ENCODE results near the gene SH3GL3. TPM values are rescaled to one million over a fixed set of nuclear protein-coding genes. Genes with fewer than 3 reads are reported as not detected.

SH3GL3 gene
- total RNA-seq, 2 experiments from 2014 or later, result not detected

DNA sequence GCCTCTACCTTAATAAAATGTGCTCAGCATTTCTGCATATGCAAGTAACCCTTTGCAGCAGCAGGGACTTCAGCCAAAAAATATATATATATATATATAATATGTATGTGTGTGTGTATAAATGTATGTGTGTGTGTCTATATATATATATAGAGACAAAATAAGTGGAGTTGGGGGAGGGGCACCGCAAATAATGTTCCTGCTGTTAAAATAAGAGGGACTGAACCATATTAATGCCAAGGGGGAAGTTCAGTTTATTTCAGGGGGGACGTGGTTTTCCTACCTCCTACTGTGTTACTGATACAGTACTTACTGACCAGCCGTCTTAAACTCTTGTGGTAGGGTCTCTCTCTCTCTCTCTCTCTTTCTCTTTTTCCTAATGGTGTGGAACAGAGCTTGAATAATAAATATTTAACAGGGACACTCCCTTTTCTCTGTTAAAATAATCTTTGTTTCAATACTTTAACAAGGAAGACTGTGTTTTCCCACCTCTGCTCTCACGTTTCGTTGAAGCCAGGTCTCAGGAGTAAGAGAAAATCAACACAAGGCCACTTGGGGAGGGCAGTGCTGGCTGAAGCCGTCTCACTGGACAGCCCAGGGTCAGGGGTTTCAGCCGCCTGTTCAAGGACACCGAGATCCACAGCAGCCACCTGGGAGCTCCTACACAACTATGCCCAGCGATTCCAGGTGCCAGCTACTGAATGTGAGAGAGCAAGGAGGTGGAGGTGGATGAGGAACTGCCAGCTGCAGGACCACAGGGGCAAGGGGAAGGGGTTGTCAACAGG is 164.0 kb downstream of the SH3GL3 start:
- no peak overlapping the region for H3K4me3 Mint-ChIP-seq
- H3K27ac Mint-ChIP-seq, result no peak overlapping the region

GRCh38 chr15:83612226-83612625 is 165.1 kb downstream of the SH3GL3 start:
- H3K4me1 Mint-ChIP-seq (ENCODE audit: low read depth), result no peaks in the 10 kb centered on the region
- H3K27ac Mint-ChIP-seq, result no peak overlapping the region
- no peak overlapping the region for H3K4me3 Mint-ChIP-seq
- ATAC-seq, result no peak
- no peaks in the 10 kb centered on the region for H3K9me3 Mint-ChIP-seq (ENCODE audit: insufficient read depth)
- H3K27me3 Mint-ChIP-seq (ENCODE audit: low read depth), result no peaks in the 10 kb centered on the region
- ChIA-PET POLR2A (no interaction called here), CTCF (no interaction called here)
- no peaks in the 10 kb centered on the region for H3K36me3 Mint-ChIP-seq (ENCODE audit: low read depth)
- DNase-seq, result no peak

More for the DNA sequence above, 164.0 kb downstream of the SH3GL3 start:
- Mint-ChIP-seq H3K4me1 (ENCODE audit: low read depth) (no peaks in the 10 kb centered on the region), H3K9me3 (ENCODE audit: insufficient read depth) (no peaks in the 10 kb centered on the region), H3K36me3 (ENCODE audit: low read depth) (no peaks in the 10 kb centered on the region), H3K27me3 (ENCODE audit: low read depth) (no peaks in the 10 kb centered on the region)
- DNase-seq (no peak), ATAC-seq (no peak)
- ChIA-PET CTCF (no interaction called here), POLR2A (no interaction called here)

- no peaks in the 10 kb centered on the region for H3K4me1 Mint-ChIP-seq (ENCODE audit: low read depth)
- no peaks in the 10 kb centered on the region for H3K36me3 Mint-ChIP-seq (ENCODE audit: low read depth)
- ChIA-PET CTCF (no interaction called here), POLR2A (no interaction called here)
- no peak overlapping the region for H3K27ac Mint-ChIP-seq
- H3K4me3 Mint-ChIP-seq, result no peak overlapping the region
- no peaks in the 10 kb centered on the region for H3K27me3 Mint-ChIP-seq (ENCODE audit: low read depth)
- no peak for DNase-seq
- ATAC-seq, result no peak
- H3K9me3 Mint-ChIP-seq (ENCODE audit: insufficient read depth), result no peaks in the 10 kb centered on the region
Measured at GRCh38 chr15:83612898-83613635, 165.9 kb downstream of the SH3GL3 start.

DNA sequence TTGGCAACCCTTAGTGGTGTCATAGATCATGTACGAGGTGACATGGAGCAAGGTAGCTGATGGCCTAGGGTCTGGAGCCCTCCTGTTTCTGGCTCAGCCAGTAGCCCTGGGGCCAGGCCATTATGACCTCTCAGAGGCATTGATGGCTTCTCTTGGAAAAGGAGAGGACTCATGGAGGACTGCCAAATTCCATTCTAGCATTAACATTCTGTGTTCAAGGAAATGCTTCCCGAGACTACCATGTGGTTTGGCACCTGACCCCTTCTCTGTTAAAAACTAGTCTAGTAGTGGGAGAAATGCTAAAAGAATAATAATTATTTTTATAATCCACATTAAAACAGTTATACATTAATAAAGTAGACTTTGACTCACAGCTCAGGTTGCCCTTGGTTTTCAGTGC is 166.6 kb downstream of the SH3GL3 start:
- POLR2A ChIA-PET, result no interaction called here
- no peak for ATAC-seq
- Mint-ChIP-seq H3K4me3 (no peak overlapping the region), H3K27me3 (ENCODE audit: low read depth) (no peaks in the 10 kb centered on the region), H3K36me3 (ENCODE audit: low read depth) (no peaks in the 10 kb centered on the region), H3K9me3 (ENCODE audit: insufficient read depth) (no peaks in the 10 kb centered on the region), H3K27ac (no peak overlapping the region), H3K4me1 (ENCODE audit: low read depth) (no peaks in the 10 kb centered on the region)
- CTCF ChIA-PET, result no interaction called here
- DNase-seq, result no peak

GRCh38 chr15:83616840-83617239 is 169.7 kb downstream of the SH3GL3 start:
- Mint-ChIP-seq H3K9me3 (ENCODE audit: insufficient read depth) (no peaks in the 10 kb centered on the region), H3K27me3 (ENCODE audit: low read depth) (no peaks in the 10 kb centered on the region), H3K4me3 (no peak overlapping the region), H3K27ac (no peak overlapping the region), H3K4me1 (ENCODE audit: low read depth) (no peaks in the 10 kb centered on the region), H3K36me3 (ENCODE audit: low read depth) (no peaks in the 10 kb centered on the region)
- ChIA-PET CTCF (interaction anchor here (0.7 kb wide), 1 partner anchor 54 kb away, joined by 3 read pairs; no protein-coding TSS in a partner anchor), POLR2A (no interaction called here)
- no peak for ATAC-seq
- no peak for DNase-seq

GRCh38 chr15:83626171-83626802 is 179.1 kb downstream of the SH3GL3 start:
- DNase-seq (no peak), ATAC-seq (no peak)
- POLR2A ChIA-PET, result no interaction called here
- H3K27me3 Mint-ChIP-seq (ENCODE audit: low read depth), result no peaks in the 10 kb centered on the region
- no peaks in the 10 kb centered on the region for H3K36me3 Mint-ChIP-seq (ENCODE audit: low read depth)
- CTCF ChIA-PET, result no interaction called here
- H3K27ac Mint-ChIP-seq, result no peak overlapping the region
- H3K9me3 Mint-ChIP-seq (ENCODE audit: insufficient read depth), result no peaks in the 10 kb centered on the region
- no peaks in the 10 kb centered on the region for H3K4me1 Mint-ChIP-seq (ENCODE audit: low read depth)
- H3K4me3 Mint-ChIP-seq, result no peak overlapping the region

DNA sequence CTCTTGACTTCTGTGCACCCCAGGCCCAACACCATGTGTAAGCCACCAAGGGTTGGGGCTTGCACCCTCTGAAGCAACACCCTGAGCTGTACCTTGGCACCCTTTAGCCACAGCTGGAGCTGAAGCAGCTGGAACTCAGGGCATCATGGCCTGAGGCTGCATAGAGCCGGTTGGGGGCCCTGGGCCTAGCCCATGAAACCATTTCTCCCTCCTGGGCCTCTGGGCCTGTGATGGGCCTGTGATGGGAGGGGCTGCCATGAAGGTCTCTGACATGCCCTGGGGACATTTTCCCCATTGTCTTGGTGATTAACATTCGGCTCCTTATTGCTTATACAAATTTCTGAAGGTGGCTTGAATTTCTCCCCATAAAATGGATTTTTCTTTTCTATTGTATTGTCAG is 184.4 kb downstream of the SH3GL3 start:
- CTCF ChIA-PET, result no interaction called here
- POLR2A ChIA-PET, result no interaction called here
- Mint-ChIP-seq H3K27ac (no peak overlapping the region), H3K27me3 (ENCODE audit: low read depth) (peaks cover 2% of the 10 kb centered on the region), H3K36me3 (ENCODE audit: low read depth) (no peaks in the 10 kb centered on the region), H3K4me1 (ENCODE audit: low read depth) (no peaks in the 10 kb centered on the region), H3K4me3 (no peak overlapping the region), H3K9me3 (ENCODE audit: insufficient read depth) (peaks cover 8% of the 10 kb centered on the region)
- DNase-seq (no peak), ATAC-seq (no peak)

DNA sequence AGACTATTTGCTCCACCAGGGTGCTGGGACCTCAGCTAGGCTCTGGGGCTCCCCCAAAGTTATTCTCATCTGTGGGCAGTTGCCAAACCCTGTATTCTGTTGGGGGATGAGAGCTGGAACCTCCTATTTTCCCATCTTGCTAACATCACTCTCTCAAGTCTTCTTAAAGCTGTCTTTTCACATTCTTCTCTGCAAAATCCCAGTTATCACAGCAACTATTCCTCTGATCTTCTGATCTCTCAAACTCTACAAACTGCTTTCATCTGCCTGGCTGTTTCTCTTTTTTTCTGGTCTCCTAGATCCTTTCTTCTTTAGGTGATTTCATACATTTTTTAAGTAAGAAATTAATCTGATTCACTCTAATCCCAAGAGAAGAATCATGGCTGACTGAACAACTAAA is 196.1 kb downstream of the SH3GL3 start:
- H3K36me3 Mint-ChIP-seq (ENCODE audit: low read depth), result no peaks in the 10 kb centered on the region
- H3K4me3 Mint-ChIP-seq, result no peak overlapping the region
- no peak overlapping the region for H3K27ac Mint-ChIP-seq
- DNase-seq (no peak), ATAC-seq (no peak)
- POLR2A ChIA-PET, result no interaction called here
- no peaks in the 10 kb centered on the region for H3K4me1 Mint-ChIP-seq (ENCODE audit: low read depth)
- H3K9me3 Mint-ChIP-seq (ENCODE audit: insufficient read depth), result peaks cover 14% of the 10 kb centered on the region
- CTCF ChIA-PET, result no interaction called here
- H3K27me3 Mint-ChIP-seq (ENCODE audit: low read depth), result no peaks in the 10 kb centered on the region

DNA sequence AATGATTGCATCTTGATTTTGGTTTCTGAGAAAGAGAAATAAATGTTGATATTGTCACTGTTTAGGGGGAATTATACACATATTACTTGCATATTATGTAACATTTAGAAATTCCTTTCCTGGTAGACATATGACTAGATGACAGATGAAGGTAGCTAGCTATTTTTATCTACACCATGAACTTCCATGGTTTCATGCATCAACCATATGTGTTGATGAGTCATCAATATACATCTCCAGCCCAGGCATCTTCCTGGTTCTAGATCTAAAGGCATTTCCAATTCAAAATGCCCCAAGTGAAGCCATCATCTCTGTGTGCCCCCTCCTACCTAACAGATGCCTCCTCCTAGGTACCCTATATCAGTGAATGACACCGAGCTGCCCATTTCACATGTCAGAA is 197.3 kb downstream of the SH3GL3 start:
- no peaks in the 10 kb centered on the region for H3K27me3 Mint-ChIP-seq (ENCODE audit: low read depth)
- H3K36me3 Mint-ChIP-seq (ENCODE audit: low read depth), result no peaks in the 10 kb centered on the region
- ChIA-PET CTCF (no interaction called here), POLR2A (no interaction called here)
- ATAC-seq, result no peak
- H3K9me3 Mint-ChIP-seq (ENCODE audit: insufficient read depth), result peaks cover 14% of the 10 kb centered on the region
- H3K4me1 Mint-ChIP-seq (ENCODE audit: low read depth), result no peaks in the 10 kb centered on the region
- H3K27ac Mint-ChIP-seq, result no peak overlapping the region
- H3K4me3 Mint-ChIP-seq, result no peak overlapping the region
- DNase-seq, result no peak

- H3K4me1 Mint-ChIP-seq (ENCODE audit: low read depth), result no peaks in the 10 kb centered on the region
- no peak overlapping the region for H3K4me3 Mint-ChIP-seq
- CTCF ChIA-PET, result no interaction called here
Measured at GRCh38 chr15:83650831-83651230, 203.7 kb downstream of the SH3GL3 start.

GRCh38 chr15:83651541-83651940 is 204.4 kb downstream of the SH3GL3 start:
- CTCF ChIA-PET, result no interaction called here
- DNase-seq (no peak), ATAC-seq (no peak)
- POLR2A ChIA-PET, result no interaction called here
- Mint-ChIP-seq H3K9me3 (ENCODE audit: insufficient read depth) (no peaks in the 10 kb centered on the region), H3K4me3 (no peak overlapping the region), H3K27ac (no peak overlapping the region), H3K4me1 (ENCODE audit: low read depth) (no peaks in the 10 kb centered on the region), H3K27me3 (ENCODE audit: low read depth) (peaks cover 14% of the 10 kb centered on the region), H3K36me3 (ENCODE audit: low read depth) (no peaks in the 10 kb centered on the region)

More at GRCh38 chr15:83650831-83651230, 203.7 kb downstream of the SH3GL3 start:
- Mint-ChIP-seq H3K27ac (no peak overlapping the region), H3K27me3 (ENCODE audit: low read depth) (peaks cover 14% of the 10 kb centered on the region), H3K9me3 (ENCODE audit: insufficient read depth) (no peaks in the 10 kb centered on the region), H3K36me3 (ENCODE audit: low read depth) (no peaks in the 10 kb centered on the region)
- ATAC-seq (no peak), DNase-seq (no peak)
- POLR2A ChIA-PET, result no interaction called here

DNA sequence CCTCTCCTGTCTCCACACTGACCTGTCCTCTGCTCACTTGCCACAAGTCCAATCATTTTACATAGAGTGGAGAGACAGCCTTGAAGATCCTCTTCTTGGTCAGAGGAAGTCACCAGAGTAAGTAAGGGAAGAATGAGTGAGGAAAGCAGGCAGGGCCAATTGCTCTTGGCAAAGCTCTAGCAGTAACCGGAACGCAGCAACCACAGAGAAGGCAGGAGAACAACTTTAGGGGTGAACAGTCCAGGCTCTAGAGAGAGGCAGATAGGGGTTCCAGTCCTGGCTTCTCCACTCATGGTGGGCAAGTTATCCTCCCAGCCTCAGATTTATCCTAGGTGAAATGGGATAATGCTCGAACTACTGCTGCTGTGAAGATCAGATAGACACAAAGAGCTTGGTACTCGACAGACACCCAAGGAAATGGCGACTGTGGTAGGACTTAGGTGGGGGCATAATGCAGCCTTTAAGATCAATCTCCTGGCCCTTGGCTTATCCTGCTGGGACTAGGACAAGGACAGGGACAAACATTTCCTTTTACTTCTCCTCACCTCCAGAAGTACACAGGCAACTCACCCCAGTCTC is 205.6 kb downstream of the SH3GL3 start:
- ATAC-seq, result no peak
- CTCF ChIA-PET, result no interaction called here
- DNase-seq, result no peak
- POLR2A ChIA-PET, result no interaction called here
- no peak overlapping the region for H3K4me3 Mint-ChIP-seq
- no peaks in the 10 kb centered on the region for H3K4me1 Mint-ChIP-seq (ENCODE audit: low read depth)
- no peaks in the 10 kb centered on the region for H3K9me3 Mint-ChIP-seq (ENCODE audit: insufficient read depth)
- H3K36me3 Mint-ChIP-seq (ENCODE audit: low read depth), result no peaks in the 10 kb centered on the region
- peaks cover 14% of the 10 kb centered on the region for H3K27me3 Mint-ChIP-seq (ENCODE audit: low read depth)
- no peak overlapping the region for H3K27ac Mint-ChIP-seq
